ENCODE data around the gene ABCA9. TPM values are rescaled to one million over a fixed set of nuclear protein-coding genes. Genes with fewer than 3 reads are reported as not detected.
"Not testable (repeated sequence)": the region's sequence is repeated elsewhere in the genome, so short reads cannot be mapped to it uniquely, and the experiment has no call there.

ABCA9 gene
- total and polyA plus RNA-seq, 2 experiments from 2014 or later, result not detected

- H2AFZ ChIP-seq, result no peak overlapping the region
- H3K36me3 ChIP-seq (ENCODE audit: insufficient read depth), result no peaks in the 10 kb centered on the region
- H3K27me3 Mint-ChIP-seq (ENCODE audit: insufficient read depth, low read depth, poor library complexity), result no peaks in the 10 kb centered on the region
- peaks cover 5% of the 10 kb centered on the region; the same call in 2 of the 3 replicates for H3K4me1 Mint-ChIP-seq
- H3K27me3 ChIP-seq (ENCODE audit: insufficient read depth), result no peaks in the 10 kb centered on the region
- H3K36me3 Mint-ChIP-seq (ENCODE audit: low read depth), result no peaks in the 10 kb centered on the region; the same call in 2 of the 3 replicates
- H3K27ac Mint-ChIP-seq, result no peak overlapping the region
- TF ChIP-seq, protein P1, sequence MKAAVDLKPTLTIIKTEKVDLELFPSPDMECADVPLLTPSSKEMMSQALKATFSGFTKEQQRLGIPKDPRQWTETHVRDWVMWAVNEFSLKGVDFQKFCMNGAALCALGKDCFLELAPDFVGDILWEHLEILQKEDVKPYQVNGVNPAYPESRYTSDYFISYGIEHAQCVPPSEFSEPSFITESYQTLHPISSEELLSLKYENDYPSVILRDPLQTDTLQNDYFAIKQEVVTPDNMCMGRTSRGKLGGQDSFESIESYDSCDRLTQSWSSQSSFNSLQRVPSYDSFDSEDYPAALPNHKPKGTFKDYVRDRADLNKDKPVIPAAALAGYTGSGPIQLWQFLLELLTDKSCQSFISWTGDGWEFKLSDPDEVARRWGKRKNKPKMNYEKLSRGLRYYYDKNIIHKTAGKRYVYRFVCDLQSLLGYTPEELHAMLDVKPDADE (IDR thresholded peaks at IDR 0.05), result no peak
- TF ChIP-seq EZH2phosphoT487 (IDR thresholded peaks at IDR 0.05; ENCODE audit: unreplicated experiment) (no peak), POLR2AphosphoS5 (IDR thresholded peaks at IDR 0.05; ENCODE audit: low read depth) (no peak), CREB1 (CRISPR knock-in tag; IDR thresholded peaks at IDR 0.05; ENCODE audit: low read depth) (no peak)
- TF ChIP-seq, protein P2, sequence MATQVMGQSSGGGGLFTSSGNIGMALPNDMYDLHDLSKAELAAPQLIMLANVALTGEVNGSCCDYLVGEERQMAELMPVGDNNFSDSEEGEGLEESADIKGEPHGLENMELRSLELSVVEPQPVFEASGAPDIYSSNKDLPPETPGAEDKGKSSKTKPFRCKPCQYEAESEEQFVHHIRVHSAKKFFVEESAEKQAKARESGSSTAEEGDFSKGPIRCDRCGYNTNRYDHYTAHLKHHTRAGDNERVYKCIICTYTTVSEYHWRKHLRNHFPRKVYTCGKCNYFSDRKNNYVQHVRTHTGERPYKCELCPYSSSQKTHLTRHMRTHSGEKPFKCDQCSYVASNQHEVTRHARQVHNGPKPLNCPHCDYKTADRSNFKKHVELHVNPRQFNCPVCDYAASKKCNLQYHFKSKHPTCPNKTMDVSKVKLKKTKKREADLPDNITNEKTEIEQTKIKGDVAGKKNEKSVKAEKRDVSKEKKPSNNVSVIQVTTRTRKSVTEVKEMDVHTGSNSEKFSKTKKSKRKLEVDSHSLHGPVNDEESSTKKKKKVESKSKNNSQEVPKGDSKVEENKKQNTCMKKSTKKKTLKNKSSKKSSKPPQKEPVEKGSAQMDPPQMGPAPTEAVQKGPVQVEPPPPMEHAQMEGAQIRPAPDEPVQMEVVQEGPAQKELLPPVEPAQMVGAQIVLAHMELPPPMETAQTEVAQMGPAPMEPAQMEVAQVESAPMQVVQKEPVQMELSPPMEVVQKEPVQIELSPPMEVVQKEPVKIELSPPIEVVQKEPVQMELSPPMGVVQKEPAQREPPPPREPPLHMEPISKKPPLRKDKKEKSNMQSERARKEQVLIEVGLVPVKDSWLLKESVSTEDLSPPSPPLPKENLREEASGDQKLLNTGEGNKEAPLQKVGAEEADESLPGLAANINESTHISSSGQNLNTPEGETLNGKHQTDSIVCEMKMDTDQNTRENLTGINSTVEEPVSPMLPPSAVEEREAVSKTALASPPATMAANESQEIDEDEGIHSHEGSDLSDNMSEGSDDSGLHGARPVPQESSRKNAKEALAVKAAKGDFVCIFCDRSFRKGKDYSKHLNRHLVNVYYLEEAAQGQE (IDR thresholded peaks at IDR 0.05; ENCODE audit: unreplicated experiment), result no peak
- no peak overlapping the region for H3K4me3 ChIP-seq
- no peak overlapping the region for H3K27ac ChIP-seq (ENCODE audit: low read depth)
- H3F3A ChIP-seq (replicated peaks; ENCODE audit: low read depth), result no peaks in the 10 kb centered on the region
- H3K4me1 ChIP-seq (ENCODE audit: insufficient read depth), result peaks cover 3% of the 10 kb centered on the region; the same call in 1 of the 2 replicates
- no peaks in the 10 kb centered on the region for H4K20me1 ChIP-seq (replicated peaks; ENCODE audit: insufficient read depth)
- H3K9me2 ChIP-seq (ENCODE audit: insufficient read depth), result 0 out of 2 replicates have a peak, but pooled peaks cover 4% of the 10 kb centered on the region
- H3K79me2 ChIP-seq (replicated peaks; ENCODE audit: insufficient read depth), result no peaks in the 10 kb centered on the region
- peaks cover 4% of the 10 kb centered on the region; the same call in 1 of the 3 replicates for H3K9me3 Mint-ChIP-seq
- ATAC-seq, result no peak
- DNase-seq (ENCODE audit: low spot score), result no peak
- no peak overlapping the region for H3K4me3 Mint-ChIP-seq
- no peak overlapping the region for H3K4me2 ChIP-seq
Observed at GRCh38 chr17:69009930-69010329, 50.8 kb downstream of the ABCA9 start.

DNA sequence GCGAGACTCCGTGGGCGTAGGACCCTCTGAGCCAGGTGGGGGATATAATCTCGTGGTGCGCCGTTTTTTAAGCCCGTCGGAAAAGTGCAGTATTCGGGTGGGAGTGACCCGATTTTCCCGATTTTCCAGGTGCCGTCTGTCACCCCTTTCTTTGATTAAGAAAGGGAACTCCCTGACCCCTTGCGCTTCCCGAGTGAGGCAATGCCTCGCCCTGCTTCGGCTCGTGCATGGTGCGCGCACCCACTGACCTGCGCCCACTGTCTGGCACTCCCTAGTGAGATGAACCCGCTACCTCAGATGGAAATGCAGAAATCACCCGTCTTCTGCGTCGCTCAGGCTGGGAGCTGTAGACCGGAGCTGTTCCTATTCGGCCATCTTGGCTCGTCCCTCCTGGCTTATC lies 56.0 kb downstream of the ABCA9 start:
- Histone ChIP-seq H2AFZ (peak overlapping the region; percentile 98), H3K4me2 (peak overlapping the region; percentile 64), H3K4me3 (peak overlapping the region; percentile 53)
- H3F3A ChIP-seq (replicated peaks; ENCODE audit: low read depth); H3K4me1 ChIP-seq (ENCODE audit: insufficient read depth); H3K9me2 ChIP-seq (ENCODE audit: insufficient read depth); H3K27me3 ChIP-seq (ENCODE audit: insufficient read depth); H4K20me1 ChIP-seq (replicated peaks; ENCODE audit: insufficient read depth); H3K36me3 Mint-ChIP-seq (ENCODE audit: low read depth); H3K36me3 ChIP-seq (ENCODE audit: insufficient read depth); H3K27me3 Mint-ChIP-seq (ENCODE audit: insufficient read depth, low read depth, poor library complexity); H3K79me2 ChIP-seq (replicated peaks; ENCODE audit: insufficient read depth); DNase-seq (ENCODE audit: low spot score); ATAC-seq; H3K4me1 Mint-ChIP-seq; H3K27ac ChIP-seq (ENCODE audit: low read depth): not testable (repeated sequence)
- H3K27ac Mint-ChIP-seq, result peak overlapping the region; percentile 40
- H3K4me3 Mint-ChIP-seq, result peak overlapping the region; percentile 45; the same call in 2 of the 3 replicates
- peaks cover 12% of the 10 kb centered on the region; the same call in 2 of the 3 replicates for H3K9me3 Mint-ChIP-seq

GRCh38 chr17:68999743-69000142 lies 61.0 kb downstream of the ABCA9 start:
- not testable (repeated sequence) for H3K27me3 Mint-ChIP-seq (ENCODE audit: insufficient read depth, low read depth, poor library complexity); H2AFZ ChIP-seq; H3K36me3 Mint-ChIP-seq (ENCODE audit: low read depth); H3K4me3 Mint-ChIP-seq; H4K20me1 ChIP-seq (replicated peaks; ENCODE audit: insufficient read depth); H3K4me2 ChIP-seq; H3K9me3 Mint-ChIP-seq; ATAC-seq; H3K27ac ChIP-seq (ENCODE audit: low read depth); H3K4me1 ChIP-seq (ENCODE audit: insufficient read depth); H3K36me3 ChIP-seq (ENCODE audit: insufficient read depth); H3K9me2 ChIP-seq (ENCODE audit: insufficient read depth); H3K4me3 ChIP-seq; H3K79me2 ChIP-seq (replicated peaks; ENCODE audit: insufficient read depth); H3K27me3 ChIP-seq (ENCODE audit: insufficient read depth); H3K27ac Mint-ChIP-seq; H3F3A ChIP-seq (replicated peaks; ENCODE audit: low read depth); DNase-seq (ENCODE audit: low spot score); H3K4me1 Mint-ChIP-seq
